GM20000 (cell line): ENCODE results near the gene SETDB1.
A peak's percentile ranks its signal among the peaks of the same experiment; 100 is the strongest.

ENCODE experiments used
- DNase-seq: peaks from one replicate; pipeline ENCODE4 v3.0.0; 2012; ENCODE audit warnings: low spot score
- CTCF ChIP-seq: IDR thresholded peaks from 2 replicates; pipeline ENCODE4 v1.5.1; 2012; ENCODE audit warnings: mild to moderate bottlenecking, control low read depth; ENCODE audit errors: extremely low read depth, missing control alignments

SETDB1 gene

GRCh38 chr1:151005729-151006319, 79.7 kb downstream of the SETDB1 start:
- DNase-seq, result no peak

GRCh38 chr1:151006327-151007052, 80.3 kb downstream of the SETDB1 start, which contains the start of gene MINDY1:
TSS of gene MINDY1 (minus strand) at chr1:151006902. CDS start at chr1:151002617, 4,285 bp downstream.
- TF ChIP-seq CTCF, result no peak
- peak; percentile 74 for DNase-seq

More at GRCh38 chr1:151005729-151006319, 79.7 kb downstream of the SETDB1 start:
- no peak for TF ChIP-seq CTCF

- DNase-seq, result no peak
- no peak for TF ChIP-seq CTCF
Observed at GRCh38 chr1:151007853-151008243, 81.7 kb downstream of the SETDB1 start.

- TF ChIP-seq CTCF, result no peak
- peak; percentile 97 for DNase-seq
Observed at GRCh38 chr1:151008244-151009205, 82.4 kb downstream of the SETDB1 start, which contains the start of gene PRUNE1. TSS of gene PRUNE1 (plus strand) at chr1:151008449. CDS start at chr1:151008633, 184 bp downstream.

GRCh38 chr1:151009206-151009587, 83.0 kb downstream of the SETDB1 start:
- no peak for TF ChIP-seq CTCF
- no peak for DNase-seq

- no peak for DNase-seq
- TF ChIP-seq CTCF, result no peak
Observed at GRCh38 chr1:151009674-151010345, 83.6 kb downstream of the SETDB1 start.
